PC-3 (cell line): ENCODE data around the gene ANO4. TPM values are rescaled to one million over a fixed set of nuclear protein-coding genes. Genes with fewer than 3 reads are reported as not detected.

Source experiments
- ATAC-seq: fragments of 200-7000 bp; cut with Tn5 transposase; 2 replicates; pipeline ENCODE4 v1.9.1; 2020; ENCODE audit warnings: mild to moderate bottlenecking, moderate library complexity
- BruUV-seq: library from RNA; stranded (reverse); fragments of 400-500 nt; replicated peaks from 2 replicates; lab custom pipeline; 2021; lab: Mats Ljungman, UMichigan
- CTCF ChIA-PET: fragments of 300-600 bp; sonication (Branson Sonifier 250); formaldehyde crosslinking; loops from one replicate; lab custom pipeline; 2022; ENCODE audit warnings: antibody characterized with exemption; lab: Charles Lee
- POLR2A ChIA-PET: fragments of 300-600 bp; sonication (Branson Sonifier 250); formaldehyde crosslinking; loops from one replicate; lab custom pipeline; 2022; ENCODE audit warnings: antibody characterized with exemption; ENCODE audit not compliant: unreplicated experiment; lab: Charles Lee
- DNase-seq: peaks from one replicate; pipeline ENCODE4 v3.0.0-alpha.2; 2015
- H2AFZ ChIP-seq: fragments of 300-600 bp; sonication (generic); 2 replicates; pipeline ENCODE4 v1.6.0; 2016; ENCODE audit warnings: antibody characterized with exemption, low read length
- H3F3A ChIP-seq: fragments of 300-600 bp; sonication (generic); one replicate; pipeline ENCODE4 v1.6.0; 2017; ENCODE audit warnings: antibody characterized with exemption, low read length, control low read depth, mild to moderate bottlenecking; ENCODE audit not compliant: unreplicated experiment
- H3K27ac ChIP-seq: fragments of 300-600 bp; sonication (generic); 2 replicates; pipeline ENCODE4 v1.5.1; 2016; ENCODE audit warnings: mild to moderate bottlenecking, low read length
- H3K27me3 ChIP-seq: fragments of 300-600 bp; sonication (generic); 2 replicates; pipeline ENCODE4 v1.6.1; 2016; ENCODE audit warnings: low read length, mixed read lengths
- H3K36me3 ChIP-seq: fragments of 300-600 bp; sonication (generic); 2 replicates; pipeline ENCODE4 v1.6.1; 2016; ENCODE audit warnings: low read depth, mixed run types, low read length, mixed read lengths
- H3K4me1 ChIP-seq: fragments of 300-600 bp; sonication (generic); 2 replicates; pipeline ENCODE4 v1.5.1; 2016; ENCODE audit warnings: low read length; ENCODE audit not compliant: insufficient read depth
- H3K4me2 ChIP-seq: fragments of 300-600 bp; sonication (generic); 2 replicates; pipeline ENCODE4 v1.6.0; 2016; ENCODE audit warnings: low read length
- H3K4me3 ChIP-seq: fragments of 300-600 bp; sonication (generic); 2 replicates; pipeline ENCODE4 v1.5.1; 2016; ENCODE audit warnings: mild to moderate bottlenecking, low read length, mixed read lengths
- H3K79me2 ChIP-seq: fragments of 300-600 bp; sonication (generic); 2 replicates; pipeline ENCODE4 v1.6.1; 2017; ENCODE audit warnings: low read length, mixed read lengths
- H3K9ac ChIP-seq: fragments of 300-600 bp; sonication (generic); 2 replicates; pipeline ENCODE4 v1.6.0; 2016; ENCODE audit warnings: mild to moderate bottlenecking, low read length
- H3K9me2 ChIP-seq: fragments of 300-600 bp; sonication (generic); replicated peaks from 2 replicates; pipeline ENCODE4 v1.6.1; 2016; ENCODE audit warnings: mixed run types, low read length, mixed read lengths
- H3K9me3 ChIP-seq: fragments of 300-600 bp; sonication (generic); 2 replicates; pipeline ENCODE4 v1.6.1; 2016; ENCODE audit warnings: low read length, mixed read lengths
- H4K20me1 ChIP-seq: fragments of 300-600 bp; sonication (generic); 2 replicates; pipeline ENCODE4 v1.6.1; 2016; ENCODE audit warnings: low read length, mixed read lengths
- EZH2 ChIP-seq: fragments of 300-600 bp; sonication (generic); IDR thresholded peaks from one replicate; pipeline ENCODE4 v1.6.1; 2017; ENCODE audit warnings: antibody characterized with exemption, mild to moderate bottlenecking, low read length; ENCODE audit not compliant: unreplicated experiment
- EZH2phosphoT487 ChIP-seq: fragments of 300-600 bp; sonication (generic); IDR thresholded peaks from 2 replicates; pipeline ENCODE4 v1.6.1; 2018; ENCODE audit warnings: mild to moderate bottlenecking, antibody characterized with exemption, low read length, borderline replicate concordance
- intact Hi-C: fragments of 100-400 bp; cut with micrococcal nuclease; formaldehyde crosslinking; loops from 2 replicates; pipeline ENCODE4 v1.9.0; 2023
- total RNA-seq: library from RNA; depleted of rRNA; stranded (reverse); fragments of >200 nt; gene quantifications from 2 replicates; pipeline ENCODE4 v1.2.3, GENCODE V29; 2014
- TF ChIP-seq, protein P1 (sequence below): fragments of 300-600 bp; sonication (generic); conservative IDR thresholded peaks from 2 replicates; pipeline ENCODE4 v1.5.1; 2017; ENCODE audit warnings: antibody characterized with exemption, low read depth, mild to moderate bottlenecking, low read length

The ANO4 gene
- total RNA-seq, 1 experiment from 2014 or later: not detected

DNA sequence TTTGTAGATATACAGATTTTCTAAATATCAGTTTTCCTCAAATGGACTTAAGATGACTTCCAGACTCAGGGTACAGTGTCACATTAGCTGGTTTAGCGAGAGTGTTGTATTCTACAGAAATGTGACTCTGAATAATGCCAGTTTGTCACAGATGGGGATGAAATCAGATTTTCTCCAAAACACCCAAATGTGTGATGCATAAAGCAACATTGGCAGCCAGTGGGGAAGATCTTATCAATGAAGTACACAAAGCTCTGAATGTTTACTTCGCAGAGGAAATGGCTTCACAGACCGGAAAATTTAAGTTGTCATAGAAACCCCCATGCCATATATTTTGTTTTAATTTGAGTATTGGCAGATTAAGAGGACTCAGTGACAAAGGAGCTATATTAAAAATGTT, 29.9 kb downstream of the ANO4 start:
- Histone ChIP-seq H3K9me3 (no peaks in the 10 kb centered on the region), H3K4me2 (no peak overlapping the region), H3K27ac (no peak overlapping the region), H3F3A (no peaks in the 10 kb centered on the region), H3K36me3 (no peaks in the 10 kb centered on the region), H3K9ac (no peak overlapping the region), H2AFZ (no peak overlapping the region), H3K79me2 (no peaks in the 10 kb centered on the region), H3K27me3 (peaks cover 21% of the 10 kb centered on the region; the same call in 1 of the 2 replicates), H3K4me1 (no peaks in the 10 kb centered on the region), H3K4me3 (no peak overlapping the region), H3K9me2 (no peaks in the 10 kb centered on the region), H4K20me1 (no peaks in the 10 kb centered on the region)
- ChIA-PET POLR2A (no interaction called here), CTCF (no interaction called here)
- DNase-seq (no peak), ATAC-seq (no peak)
- intact Hi-C loops: no loop called here
- TF ChIP-seq, protein P1, sequence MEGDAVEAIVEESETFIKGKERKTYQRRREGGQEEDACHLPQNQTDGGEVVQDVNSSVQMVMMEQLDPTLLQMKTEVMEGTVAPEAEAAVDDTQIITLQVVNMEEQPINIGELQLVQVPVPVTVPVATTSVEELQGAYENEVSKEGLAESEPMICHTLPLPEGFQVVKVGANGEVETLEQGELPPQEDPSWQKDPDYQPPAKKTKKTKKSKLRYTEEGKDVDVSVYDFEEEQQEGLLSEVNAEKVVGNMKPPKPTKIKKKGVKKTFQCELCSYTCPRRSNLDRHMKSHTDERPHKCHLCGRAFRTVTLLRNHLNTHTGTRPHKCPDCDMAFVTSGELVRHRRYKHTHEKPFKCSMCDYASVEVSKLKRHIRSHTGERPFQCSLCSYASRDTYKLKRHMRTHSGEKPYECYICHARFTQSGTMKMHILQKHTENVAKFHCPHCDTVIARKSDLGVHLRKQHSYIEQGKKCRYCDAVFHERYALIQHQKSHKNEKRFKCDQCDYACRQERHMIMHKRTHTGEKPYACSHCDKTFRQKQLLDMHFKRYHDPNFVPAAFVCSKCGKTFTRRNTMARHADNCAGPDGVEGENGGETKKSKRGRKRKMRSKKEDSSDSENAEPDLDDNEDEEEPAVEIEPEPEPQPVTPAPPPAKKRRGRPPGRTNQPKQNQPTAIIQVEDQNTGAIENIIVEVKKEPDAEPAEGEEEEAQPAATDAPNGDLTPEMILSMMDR: no peak
- TF ChIP-seq EZH2phosphoT487: no peak
- TF ChIP-seq EZH2: no peak
- no TSS peak for BruUV-seq

DNA sequence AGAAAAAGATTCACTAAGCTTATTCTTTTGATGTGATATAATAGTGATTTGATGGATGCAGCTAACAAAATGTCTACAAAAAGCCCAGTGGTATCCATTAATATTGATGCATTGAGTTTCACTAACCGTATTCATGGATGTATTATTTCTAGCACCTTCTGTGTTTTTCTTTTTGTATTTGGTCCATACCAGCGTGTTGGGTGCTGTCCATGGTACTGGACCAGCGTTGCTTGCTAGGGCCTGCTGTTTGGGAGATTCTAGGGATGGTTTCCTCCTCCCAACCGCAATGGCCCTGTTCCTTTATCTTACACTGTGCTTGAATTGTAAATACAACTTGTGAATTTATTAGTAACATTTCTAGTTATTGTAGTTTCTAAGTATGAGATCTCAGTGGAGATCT, 31.7 kb downstream of the ANO4 start:
- Histone ChIP-seq H2AFZ (no peak overlapping the region), H3K27ac (no peak overlapping the region), H3F3A (no peaks in the 10 kb centered on the region), H4K20me1 (no peaks in the 10 kb centered on the region), H3K79me2 (no peaks in the 10 kb centered on the region), H3K9me3 (no peaks in the 10 kb centered on the region), H3K9ac (no peak overlapping the region), H3K9me2 (no peaks in the 10 kb centered on the region), H3K27me3 (peaks cover 13% of the 10 kb centered on the region; the same call in 1 of the 2 replicates), H3K4me3 (no peak overlapping the region), H3K36me3 (no peaks in the 10 kb centered on the region), H3K4me1 (no peaks in the 10 kb centered on the region), H3K4me2 (no peak overlapping the region)
- intact Hi-C loops: no loop called here
- no peak for TF ChIP-seq EZH2
- no peak for TF ChIP-seq EZH2phosphoT487
- TF ChIP-seq, protein P1: no peak
- DNase-seq (peak; percentile 61), ATAC-seq (no peak)
- POLR2A ChIA-PET: no interaction called here
- CTCF ChIA-PET: no interaction called here
- BruUV-seq: no TSS peak

DNA sequence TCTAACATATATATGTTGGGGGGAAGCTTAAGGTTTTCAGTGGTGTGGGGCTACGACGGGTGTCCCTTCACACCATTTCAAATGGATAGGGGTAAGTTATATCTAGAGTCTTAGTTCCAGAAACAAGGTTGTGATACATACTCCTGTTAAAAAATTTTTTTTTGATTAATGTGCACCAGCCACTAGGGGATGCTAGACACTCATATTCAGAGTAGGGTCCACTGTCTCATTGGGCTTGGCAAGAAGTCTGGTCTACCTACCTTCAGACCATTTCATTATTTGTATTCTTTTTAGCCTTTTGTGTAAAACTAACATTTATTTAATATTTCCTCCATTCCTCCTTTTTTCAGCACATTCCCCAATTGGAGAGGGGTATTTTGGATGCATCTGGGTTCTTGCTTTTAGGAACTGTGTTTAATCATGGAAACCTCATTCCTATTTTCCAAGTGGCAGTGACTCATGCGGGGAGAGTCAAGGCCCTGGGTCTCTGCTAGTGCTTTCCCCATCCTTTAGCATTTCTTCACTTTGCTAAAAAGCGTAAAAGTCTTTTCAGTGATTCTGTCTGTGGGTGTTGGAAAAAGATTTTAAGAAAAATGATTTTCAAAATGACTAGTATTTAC, 33.4 kb downstream of the ANO4 start:
- H3K36me3 ChIP-seq: no peaks in the 10 kb centered on the region
- no peak overlapping the region for H3K4me2 ChIP-seq
- no peak for TF ChIP-seq EZH2
- TF ChIP-seq, protein P1: peak; percentile 75
- no peak for TF ChIP-seq EZH2phosphoT487
- no peaks in the 10 kb centered on the region for H3K27me3 ChIP-seq
- no peaks in the 10 kb centered on the region for H3K9me3 ChIP-seq
- intact Hi-C loops: loop anchor here (2.0 kb wide), 1 partner anchor 495 kb away; no protein-coding TSS in a partner anchor
- ATAC-seq (no peak), DNase-seq (peak; percentile 63)
- no peaks in the 10 kb centered on the region for H3K9me2 ChIP-seq
- H4K20me1 ChIP-seq: no peaks in the 10 kb centered on the region
- no TSS peak for BruUV-seq
- ChIA-PET POLR2A (no interaction called here), CTCF (no interaction called here)
- no peaks in the 10 kb centered on the region for H3F3A ChIP-seq
- no peaks in the 10 kb centered on the region for H3K4me1 ChIP-seq
- H3K27ac ChIP-seq: no peak overlapping the region
- H3K9ac ChIP-seq: no peak overlapping the region
- H3K79me2 ChIP-seq: no peaks in the 10 kb centered on the region
- H3K4me3 ChIP-seq: no peak overlapping the region
- no peak overlapping the region for H2AFZ ChIP-seq
